Fibroblast of lung (primary cell): ENCODE data around the gene TMPRSS11B. TPM values are rescaled to one million over a fixed set of nuclear protein-coding genes. Genes with fewer than 3 reads are reported as not detected.

Experiments
- DNase-seq, 2 donors: peaks; one replicate each; pipeline versions ENCODE4 v3.0.0 to v3.0.0-alpha.2; 2010; ENCODE audit warnings: low read depth in 2 of 2
- H2AFZ ChIP-seq: 2 replicates; pipeline ENCODE4 v1.5.1; 2012; ENCODE audit warnings: low read length, control low read depth, inconsistent platforms
- H3K27ac ChIP-seq: 2 replicates; pipeline ENCODE4 v1.5.1; 2011; ENCODE audit warnings: low read length, control low read depth; ENCODE audit not compliant: insufficient read depth
- H3K27me3 ChIP-seq: 2 replicates; pipeline ENCODE4 v1.5.1; 2011; ENCODE audit warnings: mild to moderate bottlenecking, low read length; ENCODE audit not compliant: control insufficient read depth, insufficient read depth
- H3K36me3 ChIP-seq: 2 replicates; pipeline ENCODE4 v1.5.1; 2011; ENCODE audit warnings: low read length; ENCODE audit not compliant: control insufficient read depth, insufficient read depth
- H3K4me1 ChIP-seq: 2 replicates; pipeline ENCODE4 v1.5.1; 2011; ENCODE audit warnings: low read length; ENCODE audit not compliant: control insufficient read depth, insufficient read depth; ENCODE audit errors: extremely low read depth
- H3K4me2 ChIP-seq: 2 replicates; pipeline ENCODE4 v1.5.1; 2011; ENCODE audit warnings: low read length, control low read depth; ENCODE audit not compliant: insufficient read depth; ENCODE audit errors: extremely low read depth
- H3K4me3 ChIP-seq, 4 experiments: fragments of 200-600 bp in 1 of 4; sonication (generic) in 1 of 4; replicated peaks in 1 of 4; 2 replicates each; pipeline ENCODE4 v1.5.1; 2011 to 2016; ENCODE audit warnings: low read length in 4 of 4, low read depth in 3 of 4, mild to moderate bottlenecking in 3 of 4, control low read depth in 2 of 4, inconsistent platforms in 1 of 4, mixed read lengths in 1 of 4; ENCODE audit not compliant: insufficient read depth in 1 of 4; ENCODE audit errors: control extremely low read depth in 1 of 4
- H3K79me2 ChIP-seq: 2 replicates; pipeline ENCODE4 v1.5.1; 2012; ENCODE audit warnings: mild to moderate bottlenecking, low read length, inconsistent platforms; ENCODE audit not compliant: control insufficient read depth, insufficient read depth
- H3K9ac ChIP-seq: 2 replicates; pipeline ENCODE4 v1.5.1; 2011; ENCODE audit warnings: mild to moderate bottlenecking, low read length, control low read depth; ENCODE audit not compliant: insufficient read depth
- H3K9me3 ChIP-seq: 2 replicates; pipeline ENCODE4 v1.5.1; 2012; ENCODE audit warnings: low read depth, low read length; ENCODE audit not compliant: control insufficient read depth, insufficient read depth
- H4K20me1 ChIP-seq: 2 replicates; pipeline ENCODE4 v1.5.1; 2011; ENCODE audit warnings: low read length; ENCODE audit not compliant: control insufficient read depth, insufficient read depth; ENCODE audit errors: extremely low read depth
- EZH2 ChIP-seq: IDR thresholded peaks from 2 replicates; pipeline ENCODE4 v1.5.1; 2012; ENCODE audit warnings: low read length, control low read depth, mild to moderate bottlenecking; ENCODE audit errors: missing control alignments
- polyA plus RNA-seq, 2 donors: library from polyadenylated mRNA; depleted of rRNA in 1 of 2; stranded (reverse) in 1 of 2; unstranded in 1 of 2; fragments of >200 nt; gene quantifications; 2 replicates each; pipeline ENCODE4 v1.2.1, GENCODE V29; 2011 to 2012; ENCODE audit warnings: missing spikeins in 1 of 2
- total RNA-seq: library from RNA; depleted of rRNA; stranded (reverse); fragments of >200 nt; gene quantifications from 2 replicates; pipeline ENCODE4 v1.2.1, GENCODE V29; 2014
- TF ChIP-seq, protein P1 (sequence below), 2 donors: IDR thresholded peaks in 1 of 2; conservative IDR thresholded peaks in 1 of 2; 1 replicate in 1 of 2; 2 replicates in 1 of 2; pipeline ENCODE4 v1.5.1; 2011 to 2012; ENCODE audit warnings: low read length in 2 of 2, control low read depth in 1 of 2, inconsistent platforms in 1 of 2, low read depth in 1 of 2, mild to moderate bottlenecking in 1 of 2

The TMPRSS11B gene
- total and polyA plus RNA-seq, 2 donors (not counting 1 experiment from before 2014, with no cell fraction given), result not detected

DNA sequence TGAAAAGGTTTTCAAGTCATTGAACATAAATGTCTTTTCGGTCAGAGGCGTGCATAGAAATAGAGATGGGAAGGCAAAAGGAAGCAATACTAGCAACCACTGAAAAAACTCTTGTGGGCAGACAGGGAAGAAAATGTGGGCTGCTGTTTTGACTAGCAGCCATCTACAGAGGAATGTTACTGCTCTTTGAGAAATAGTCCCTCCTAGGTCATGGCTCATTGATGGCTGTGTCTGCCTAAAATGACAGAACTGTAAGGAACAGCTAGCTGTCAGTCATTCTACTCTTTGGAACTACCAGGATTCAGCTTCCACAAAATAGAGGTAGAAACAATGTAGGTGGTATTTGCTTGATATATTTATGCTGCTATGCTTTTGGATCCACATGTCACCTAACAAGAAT is 26.9 kb upstream of the TMPRSS11B start:
- H3K9ac ChIP-seq, result no peak overlapping the region
- H3K4me1 ChIP-seq, result no peaks in the 10 kb centered on the region
- H3K27me3 ChIP-seq, result no peaks in the 10 kb centered on the region
- DNase-seq, result peak; percentile 6 to 52
- H3K9me3 ChIP-seq, result no peaks in the 10 kb centered on the region
- H3K36me3 ChIP-seq, result no peaks in the 10 kb centered on the region
- H4K20me1 ChIP-seq, result no peaks in the 10 kb centered on the region
- no peaks in the 10 kb centered on the region for H3K79me2 ChIP-seq
- H3K4me3 ChIP-seq, result peak overlapping the region in 2 of 4 experiments; percentile 48 to 51
- H2AFZ ChIP-seq, result no peak overlapping the region
- TF ChIP-seq EZH2, result no peak
- TF ChIP-seq, protein P1, sequence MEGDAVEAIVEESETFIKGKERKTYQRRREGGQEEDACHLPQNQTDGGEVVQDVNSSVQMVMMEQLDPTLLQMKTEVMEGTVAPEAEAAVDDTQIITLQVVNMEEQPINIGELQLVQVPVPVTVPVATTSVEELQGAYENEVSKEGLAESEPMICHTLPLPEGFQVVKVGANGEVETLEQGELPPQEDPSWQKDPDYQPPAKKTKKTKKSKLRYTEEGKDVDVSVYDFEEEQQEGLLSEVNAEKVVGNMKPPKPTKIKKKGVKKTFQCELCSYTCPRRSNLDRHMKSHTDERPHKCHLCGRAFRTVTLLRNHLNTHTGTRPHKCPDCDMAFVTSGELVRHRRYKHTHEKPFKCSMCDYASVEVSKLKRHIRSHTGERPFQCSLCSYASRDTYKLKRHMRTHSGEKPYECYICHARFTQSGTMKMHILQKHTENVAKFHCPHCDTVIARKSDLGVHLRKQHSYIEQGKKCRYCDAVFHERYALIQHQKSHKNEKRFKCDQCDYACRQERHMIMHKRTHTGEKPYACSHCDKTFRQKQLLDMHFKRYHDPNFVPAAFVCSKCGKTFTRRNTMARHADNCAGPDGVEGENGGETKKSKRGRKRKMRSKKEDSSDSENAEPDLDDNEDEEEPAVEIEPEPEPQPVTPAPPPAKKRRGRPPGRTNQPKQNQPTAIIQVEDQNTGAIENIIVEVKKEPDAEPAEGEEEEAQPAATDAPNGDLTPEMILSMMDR (conservative IDR thresholded peaks at IDR 0.05 in 1 of 2, IDR thresholded peaks at IDR 0.05 in 1 of 2; ENCODE audit: low read depth in 1 of 2, low read length in 2 of 2), result no peak
- H3K4me2 ChIP-seq, result peak overlapping the region; percentile 63
- H3K27ac ChIP-seq, result no peak overlapping the region

DNA sequence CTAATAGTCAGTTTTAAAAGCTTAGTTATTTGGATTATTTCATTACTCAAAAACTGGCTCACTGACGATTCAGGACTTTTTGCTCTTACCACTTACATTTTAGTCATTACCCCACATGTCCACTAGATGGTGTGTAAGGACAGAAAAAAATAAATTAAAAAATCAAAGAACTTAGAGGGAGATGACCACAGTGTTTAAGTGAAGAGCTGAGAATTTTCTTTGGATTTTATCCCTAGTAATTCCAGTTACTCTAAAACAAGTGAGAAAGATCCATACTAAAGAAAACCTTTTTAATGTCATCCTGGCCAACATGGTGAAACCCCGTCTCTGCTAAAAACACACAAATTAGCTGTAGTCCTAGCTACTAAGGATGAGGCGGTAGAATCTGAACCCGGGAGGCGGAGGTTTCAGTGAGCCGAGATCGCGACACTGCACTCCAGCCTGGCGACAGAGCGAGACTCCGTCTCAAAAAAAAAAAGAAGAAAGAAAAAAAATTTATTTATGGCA is 26.4 kb upstream of the TMPRSS11B start:
- no peaks in the 10 kb centered on the region for H3K79me2 ChIP-seq
- no peaks in the 10 kb centered on the region for H3K9me3 ChIP-seq
- peak overlapping the region; percentile 63 for H3K4me2 ChIP-seq
- no peak for TF ChIP-seq EZH2
- TF ChIP-seq, protein P1 (conservative IDR thresholded peaks at IDR 0.05 in 1 of 2, IDR thresholded peaks at IDR 0.05 in 1 of 2; ENCODE audit: low read depth in 1 of 2, low read length in 2 of 2), result peak; percentile 54 to 65
- H3K36me3 ChIP-seq, result no peaks in the 10 kb centered on the region
- DNase-seq, result peak; percentile 64 to 76
- peak overlapping the region; percentile 22 for H2AFZ ChIP-seq
- H3K4me3 ChIP-seq, result peak overlapping the region in 3 of 4 experiments; percentile 10 to 51 (median 48)
- no peak overlapping the region for H3K27ac ChIP-seq
- H4K20me1 ChIP-seq, result no peaks in the 10 kb centered on the region
- H3K9ac ChIP-seq, result no peak overlapping the region
- H3K4me1 ChIP-seq, result no peaks in the 10 kb centered on the region
- no peaks in the 10 kb centered on the region for H3K27me3 ChIP-seq

DNA sequence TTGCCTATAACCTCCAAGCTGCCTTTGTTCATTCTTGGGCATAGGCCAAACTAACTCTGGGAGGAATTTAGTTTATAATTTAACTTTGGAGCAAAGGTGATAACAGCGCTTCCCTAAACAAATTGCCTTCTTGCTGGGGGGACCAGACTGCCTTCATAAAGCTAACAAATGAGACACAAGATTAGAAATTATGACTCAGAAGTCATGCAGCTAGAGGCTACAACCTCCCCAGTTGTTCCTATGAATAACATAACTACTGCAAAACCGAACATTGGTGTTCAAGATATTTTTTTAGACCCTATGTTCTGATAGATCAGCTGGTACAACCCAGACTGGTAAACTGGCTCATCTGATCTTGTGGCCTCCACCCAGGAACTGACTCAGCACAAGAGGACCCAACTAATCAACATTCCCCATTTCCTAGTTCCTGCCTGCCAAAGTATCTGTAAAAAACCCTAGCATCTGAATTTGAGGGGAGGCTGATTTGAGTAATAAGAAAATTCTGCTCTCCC is 22.0 kb upstream of the TMPRSS11B start:
- TF ChIP-seq EZH2, result no peak
- TF ChIP-seq, protein P1 (conservative IDR thresholded peaks at IDR 0.05 in 1 of 2, IDR thresholded peaks at IDR 0.05 in 1 of 2; ENCODE audit: low read depth in 1 of 2, low read length in 2 of 2), result no peak
- Histone ChIP-seq H3K4me3 (no peak overlapping the region), H2AFZ (no peak overlapping the region), H3K4me1 (no peaks in the 10 kb centered on the region), H3K27ac (no peak overlapping the region), H3K9me3 (no peaks in the 10 kb centered on the region), H3K36me3 (no peaks in the 10 kb centered on the region), H3K27me3 (no peaks in the 10 kb centered on the region), H3K79me2 (no peaks in the 10 kb centered on the region), H3K4me2 (peak overlapping the region; percentile 7), H4K20me1 (no peaks in the 10 kb centered on the region), H3K9ac (no peak overlapping the region)
- DNase-seq, result peak; percentile 71 to 88
